Measurements from ENCODE around the gene TOMT.
"Not testable (repeated sequence)": the region's sequence is repeated elsewhere in the genome, so short reads cannot be mapped to it uniquely, and the experiment has no call there.

GRCh38 chr11:72142543-72142942 is 36.8 kb downstream of the TOMT start:
- not testable (repeated sequence) for TF ChIP-seq RARB (CRISPR knock-in tag; IDR thresholded peaks at IDR 0.05); CSDC2 (CRISPR knock-in tag; IDR thresholded peaks at IDR 0.05); ZC3H10 (CRISPR knock-in tag; IDR thresholded peaks at IDR 0.05); CREB5 (CRISPR knock-in tag; IDR thresholded peaks at IDR 0.05; ENCODE audit: low read depth); POU6F1 (CRISPR knock-in tag; IDR thresholded peaks at IDR 0.05; ENCODE audit: borderline replicate concordance, low read depth); BACH2 (CRISPR knock-in tag; IDR thresholded peaks at IDR 0.05; ENCODE audit: borderline replicate concordance); TCF4 (CRISPR knock-in tag; IDR thresholded peaks at IDR 0.05; ENCODE audit: borderline replicate concordance)
- TF ChIP-seq, protein P1, sequence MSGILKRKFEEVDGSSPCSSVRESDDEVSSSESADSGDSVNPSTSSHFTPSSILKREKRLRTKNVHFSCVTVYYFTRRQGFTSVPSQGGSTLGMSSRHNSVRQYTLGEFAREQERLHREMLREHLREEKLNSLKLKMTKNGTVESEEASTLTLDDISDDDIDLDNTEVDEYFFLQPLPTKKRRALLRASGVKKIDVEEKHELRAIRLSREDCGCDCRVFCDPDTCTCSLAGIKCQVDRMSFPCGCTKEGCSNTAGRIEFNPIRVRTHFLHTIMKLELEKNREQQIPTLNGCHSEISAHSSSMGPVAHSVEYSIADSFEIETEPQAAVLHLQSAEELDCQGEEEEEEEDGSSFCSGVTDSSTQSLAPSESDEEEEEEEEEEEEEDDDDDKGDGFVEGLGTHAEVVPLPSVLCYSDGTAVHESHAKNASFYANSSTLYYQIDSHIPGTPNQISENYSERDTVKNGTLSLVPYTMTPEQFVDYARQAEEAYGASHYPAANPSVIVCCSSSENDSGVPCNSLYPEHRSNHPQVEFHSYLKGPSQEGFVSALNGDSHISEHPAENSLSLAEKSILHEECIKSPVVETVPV (CRISPR knock-in tag; IDR thresholded peaks at IDR 0.05), result not testable (repeated sequence)
- TF ChIP-seq, protein P2, sequence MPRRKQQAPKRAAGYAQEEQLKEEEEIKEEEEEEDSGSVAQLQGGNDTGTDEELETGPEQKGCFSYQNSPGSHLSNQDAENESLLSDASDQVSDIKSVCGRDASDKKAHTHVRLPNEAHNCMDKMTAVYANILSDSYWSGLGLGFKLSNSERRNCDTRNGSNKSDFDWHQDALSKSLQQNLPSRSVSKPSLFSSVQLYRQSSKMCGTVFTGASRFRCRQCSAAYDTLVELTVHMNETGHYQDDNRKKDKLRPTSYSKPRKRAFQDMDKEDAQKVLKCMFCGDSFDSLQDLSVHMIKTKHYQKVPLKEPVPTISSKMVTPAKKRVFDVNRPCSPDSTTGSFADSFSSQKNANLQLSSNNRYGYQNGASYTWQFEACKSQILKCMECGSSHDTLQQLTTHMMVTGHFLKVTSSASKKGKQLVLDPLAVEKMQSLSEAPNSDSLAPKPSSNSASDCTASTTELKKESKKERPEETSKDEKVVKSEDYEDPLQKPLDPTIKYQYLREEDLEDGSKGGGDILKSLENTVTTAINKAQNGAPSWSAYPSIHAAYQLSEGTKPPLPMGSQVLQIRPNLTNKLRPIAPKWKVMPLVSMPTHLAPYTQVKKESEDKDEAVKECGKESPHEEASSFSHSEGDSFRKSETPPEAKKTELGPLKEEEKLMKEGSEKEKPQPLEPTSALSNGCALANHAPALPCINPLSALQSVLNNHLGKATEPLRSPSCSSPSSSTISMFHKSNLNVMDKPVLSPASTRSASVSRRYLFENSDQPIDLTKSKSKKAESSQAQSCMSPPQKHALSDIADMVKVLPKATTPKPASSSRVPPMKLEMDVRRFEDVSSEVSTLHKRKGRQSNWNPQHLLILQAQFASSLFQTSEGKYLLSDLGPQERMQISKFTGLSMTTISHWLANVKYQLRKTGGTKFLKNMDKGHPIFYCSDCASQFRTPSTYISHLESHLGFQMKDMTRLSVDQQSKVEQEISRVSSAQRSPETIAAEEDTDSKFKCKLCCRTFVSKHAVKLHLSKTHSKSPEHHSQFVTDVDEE (CRISPR knock-in tag; IDR thresholded peaks at IDR 0.05), result not testable (repeated sequence)
- TF ChIP-seq, protein P3, sequence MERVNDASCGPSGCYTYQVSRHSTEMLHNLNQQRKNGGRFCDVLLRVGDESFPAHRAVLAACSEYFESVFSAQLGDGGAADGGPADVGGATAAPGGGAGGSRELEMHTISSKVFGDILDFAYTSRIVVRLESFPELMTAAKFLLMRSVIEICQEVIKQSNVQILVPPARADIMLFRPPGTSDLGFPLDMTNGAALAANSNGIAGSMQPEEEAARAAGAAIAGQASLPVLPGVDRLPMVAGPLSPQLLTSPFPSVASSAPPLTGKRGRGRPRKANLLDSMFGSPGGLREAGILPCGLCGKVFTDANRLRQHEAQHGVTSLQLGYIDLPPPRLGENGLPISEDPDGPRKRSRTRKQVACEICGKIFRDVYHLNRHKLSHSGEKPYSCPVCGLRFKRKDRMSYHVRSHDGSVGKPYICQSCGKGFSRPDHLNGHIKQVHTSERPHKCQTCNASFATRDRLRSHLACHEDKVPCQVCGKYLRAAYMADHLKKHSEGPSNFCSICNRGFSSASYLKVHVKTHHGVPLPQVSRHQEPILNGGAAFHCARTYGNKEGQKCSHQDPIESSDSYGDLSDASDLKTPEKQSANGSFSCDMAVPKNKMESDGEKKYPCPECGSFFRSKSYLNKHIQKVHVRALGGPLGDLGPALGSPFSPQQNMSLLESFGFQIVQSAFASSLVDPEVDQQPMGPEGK (CRISPR knock-in tag; IDR thresholded peaks at IDR 0.05; ENCODE audit: borderline replicate concordance), result not testable (repeated sequence)

All from SK-N-SH treated with all-trans-retinoic acid at 6 μM for 48 hours (cell line).